D721Med (cell line): ENCODE measurements around the gene USP22.

ENCODE experiments used
- DNase-seq: peaks from one replicate; pipeline ENCODE4 v3.0.0; 2011; ENCODE audit warnings: low spot score; ENCODE audit not compliant: insufficient read length
- FAIRE-seq: peaks from 2 replicates; lab custom pipeline; 2011; peaks lifted over from hg19 to GRCh38; lab: Jason Lieb, UNC
- CTCF ChIP-seq: IDR thresholded peaks from 2 replicates; pipeline ENCODE4 v1.5.1; 2012; ENCODE audit warnings: mild to moderate bottlenecking, control low read depth; ENCODE audit not compliant: insufficient read depth; ENCODE audit errors: missing control alignments

USP22 gene

GRCh38 chr17:20999841-21000532, 42.8 kb downstream of the USP22 start:
- TF ChIP-seq CTCF: no peak
- DNase-seq (no peak), FAIRE-seq (no peak)

- TF ChIP-seq CTCF: no peak
- FAIRE-seq: no peak
- no peak for DNase-seq
Observed at GRCh38 chr17:20999044-20999573, 43.7 kb downstream of the USP22 start.

- no peak for DNase-seq
- FAIRE-seq: no peak
Observed at GRCh38 chr17:20998571-20999043, 44.2 kb downstream of the USP22 start.

GRCh38 chr17:20997711-20998570, 44.9 kb downstream of the USP22 start:
- no peak for TF ChIP-seq CTCF
- DNase-seq: no peak
- FAIRE-seq: no peak

More at GRCh38 chr17:20998571-20999043, 44.2 kb downstream of the USP22 start:
- TF ChIP-seq CTCF: no peak

- FAIRE-seq (no peak), DNase-seq (no peak)
- no peak for TF ChIP-seq CTCF
Observed at GRCh38 chr17:20996724-20997615, 45.8 kb downstream of the USP22 start.

- TF ChIP-seq CTCF: no peak
- DNase-seq (no peak), FAIRE-seq (no peak)
Observed at GRCh38 chr17:20995873-20996723, 46.7 kb downstream of the USP22 start.
